H1 (cell line): ENCODE results near the gene KIF2C. TPM values are rescaled to one million over a fixed set of nuclear protein-coding genes. Genes with fewer than 3 reads are reported as not detected.
A peak's percentile ranks its signal among the peaks of the same experiment; 100 is the strongest.

Experiments used
- BRCA1 ChIP-seq: IDR thresholded peaks from 2 replicates; pipeline ENCODE4 v1.6.1; 2012; ENCODE audit warnings: low read depth, low read length, improper control_type of control experiment
- CHD2 ChIP-seq: IDR thresholded peaks from 2 replicates; pipeline ENCODE4 v1.6.1; 2012; ENCODE audit warnings: low read length, improper control_type of control experiment
- GTF2F1 ChIP-seq: IDR thresholded peaks from 2 replicates; pipeline ENCODE4 v1.6.1; 2012; ENCODE audit warnings: low read depth, low read length, improper control_type of control experiment, borderline replicate concordance
- HDAC6 ChIP-seq: IDR thresholded peaks from one replicate; pipeline ENCODE4 v1.7.1; 2012; ENCODE audit warnings: low read depth, mild to moderate bottlenecking, inconsistent platforms, low read length, moderate library complexity
- KDM4A ChIP-seq: IDR thresholded peaks from one replicate; pipeline ENCODE4 v1.7.1; 2012; ENCODE audit warnings: low read depth, mild to moderate bottlenecking, moderate library complexity, low read length, inconsistent platforms; ENCODE audit not compliant: severe bottlenecking
- MAFK ChIP-seq: IDR thresholded peaks from 2 replicates; pipeline ENCODE4 v1.6.1; 2012; ENCODE audit warnings: low read depth, mild to moderate bottlenecking, improper control_type of control experiment, low read length
- NANOG ChIP-seq: IDR thresholded peaks from 2 replicates; pipeline ENCODE4 v1.6.1; 2011; ENCODE audit warnings: low read length, low read depth, mild to moderate bottlenecking, inconsistent platforms; ENCODE audit not compliant: insufficient read depth, poor library complexity, severe bottlenecking
- POLR2A ChIP-seq, 2 experiments: IDR thresholded peaks; 1 replicate in 1 of 2; 2 replicates in 1 of 2; pipeline ENCODE4 v1.6.1; 2011; ENCODE audit warnings: low read depth in 2 of 2, low read length in 2 of 2, mild to moderate bottlenecking in 2 of 2; ENCODE audit errors: control extremely low read depth in 1 of 2
- RFX5 ChIP-seq: IDR thresholded peaks from 2 replicates; pipeline ENCODE4 v1.6.1; 2011; ENCODE audit warnings: low read depth, low read length, improper control_type of control experiment, borderline replicate concordance
- SIRT6 ChIP-seq: IDR thresholded peaks from one replicate; pipeline ENCODE4 v1.7.1; 2012; ENCODE audit warnings: low read length, inconsistent platforms
- SIX5 ChIP-seq: IDR thresholded peaks from 2 replicates; pipeline ENCODE4 v1.6.1; 2011; ENCODE audit warnings: mild to moderate bottlenecking, low read depth, low read length
- SP4 ChIP-seq: IDR thresholded peaks from 2 replicates; pipeline ENCODE4 v1.6.1; 2012; ENCODE audit warnings: low read length, inconsistent platforms
- TAF1 ChIP-seq: IDR thresholded peaks from 2 replicates; pipeline ENCODE4 v1.6.1; 2011; ENCODE audit warnings: mild to moderate bottlenecking, low read depth, low read length
- TAF7 ChIP-seq: optimal IDR thresholded peaks from 2 replicates; pipeline ENCODE3; 2011; ENCODE audit warnings: low read depth, mild to moderate bottlenecking, inconsistent platforms, low read length, moderate library complexity, borderline replicate concordance
- TEAD4 ChIP-seq: IDR thresholded peaks from 2 replicates; pipeline ENCODE4 v1.6.1; 2012; ENCODE audit warnings: low read depth, low read length, inconsistent platforms, mixed read lengths
- YY1 ChIP-seq: IDR thresholded peaks from 2 replicates; pipeline ENCODE4 v1.6.1; 2011; ENCODE audit warnings: low read depth, mild to moderate bottlenecking, low read length
- polyA plus RNA-seq, 7 experiments: library from polyadenylated mRNA; depleted of rRNA in 3 of 7; stranded (reverse) in 5 of 7; unstranded in 2 of 7; fragments of >200 nt in 5 of 7; fragments of 200-250 nt in 2 of 7; gene quantifications; 1 replicate in 5 of 7; 2 replicates in 1 of 7; 4 replicates in 1 of 7; pipeline versions ENCODE4 v1.2.1 to v1.2.3, GENCODE V29; 2011 to 2013; ENCODE audit warnings: missing spikeins in 2 of 7, mixed read lengths in 2 of 7
- total RNA-seq: library from RNA; stranded (reverse); fragmentation: NEBNext Ultra II Directional; extraction: Animal tissue kit (Norgen Biotek cat#: 25700); gene quantifications from 2 replicates; pipeline ENCODE4 v1.2.1, GENCODE V29; 2021
- TF ChIP-seq, protein P1 (sequence below): IDR thresholded peaks from 2 replicates; pipeline ENCODE4 v1.6.1; 2012; ENCODE audit warnings: inconsistent platforms
- TF ChIP-seq, protein P2 (sequence below): IDR thresholded peaks from 2 replicates; pipeline ENCODE4 v1.6.1; 2011; ENCODE audit warnings: low read length, improper control_type of control experiment

KIF2C gene
- total and polyA plus RNA-seq, 2 of the 8 experiments (the other 6 are each of a cell fraction or from before 2014, with no cell fraction given): 41.8 to 68.1 TPM

GRCh38 chr1:44775078-44775929, 35.7 kb downstream of the KIF2C start, which contains the start of gene RPS8 (continued):
- TF ChIP-seq, protein P1, sequence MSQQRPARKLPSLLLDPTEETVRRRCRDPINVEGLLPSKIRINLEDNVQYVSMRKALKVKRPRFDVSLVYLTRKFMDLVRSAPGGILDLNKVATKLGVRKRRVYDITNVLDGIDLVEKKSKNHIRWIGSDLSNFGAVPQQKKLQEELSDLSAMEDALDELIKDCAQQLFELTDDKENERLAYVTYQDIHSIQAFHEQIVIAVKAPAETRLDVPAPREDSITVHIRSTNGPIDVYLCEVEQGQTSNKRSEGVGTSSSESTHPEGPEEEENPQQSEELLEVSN: no peak
- peak; percentile 92 for TF ChIP-seq YY1
- TF ChIP-seq SP4: no peak; the same call in 1 of the 2 replicates
- peak; percentile 98 to 99 for TF ChIP-seq POLR2A (IDR thresholded peaks at IDR 0.05; ENCODE audit: control extremely low read depth in 1 of 2, low read depth in 2 of 2, low read length in 2 of 2)
- TF ChIP-seq SIX5: no peak
- TF ChIP-seq NANOG: no peak
- no peak for TF ChIP-seq HDAC6
- no peak for TF ChIP-seq RFX5
- peak; percentile 100 for TF ChIP-seq KDM4A
- TF ChIP-seq GTF2F1: peak; percentile 88
- no peak for TF ChIP-seq SIRT6
- no peak; the same call in 1 of the 2 replicates for TF ChIP-seq BRCA1
- TF ChIP-seq MAFK: 0 out of 2 replicates have a peak, but pooled peaks have one; percentile 1
- peak; percentile 100 for TF ChIP-seq TAF1
- peak; percentile 70; the same call in 1 of the 2 replicates for TF ChIP-seq CHD2
- TF ChIP-seq, protein P2, sequence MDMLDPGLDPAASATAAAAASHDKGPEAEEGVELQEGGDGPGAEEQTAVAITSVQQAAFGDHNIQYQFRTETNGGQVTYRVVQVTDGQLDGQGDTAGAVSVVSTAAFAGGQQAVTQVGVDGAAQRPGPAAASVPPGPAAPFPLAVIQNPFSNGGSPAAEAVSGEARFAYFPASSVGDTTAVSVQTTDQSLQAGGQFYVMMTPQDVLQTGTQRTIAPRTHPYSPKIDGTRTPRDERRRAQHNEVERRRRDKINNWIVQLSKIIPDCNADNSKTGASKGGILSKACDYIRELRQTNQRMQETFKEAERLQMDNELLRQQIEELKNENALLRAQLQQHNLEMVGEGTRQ: 0 out of 2 replicates have a peak, but pooled peaks have one; percentile 24
- TF ChIP-seq TEAD4: no peak
- peak; percentile 98 for TF ChIP-seq TAF7
